Vagina (tissue), 2 donors: Measurements from ENCODE around the gene PDE3B. TPM values are rescaled to one million over a fixed set of nuclear protein-coding genes. Genes with fewer than 3 reads are reported as not detected.
"Not testable (repeated sequence)": the region's sequence is repeated elsewhere in the genome, so short reads cannot be mapped to it uniquely, and the experiment has no call there.

Experiments
- DNase-seq, 2 donors: peaks; one replicate each; pipeline ENCODE4 v3.0.0-alpha.2; 2017; ENCODE audit errors: extremely low spot score in 2 of 2
- H3K27ac ChIP-seq: fragments of 200-600 bp; sonication (generic); one replicate; pipeline ENCODE4 v1.5.1; 2019
- H3K27me3 ChIP-seq: fragments of 200-600 bp; sonication (generic); one replicate; pipeline ENCODE4 v1.5.1; 2019
- H3K36me3 ChIP-seq, 2 donors: fragments of 200-600 bp; sonication (generic); one replicate each; pipeline ENCODE4 v1.5.1; 2017 to 2019
- H3K4me1 ChIP-seq: fragments of 200-600 bp; sonication (generic); one replicate; pipeline ENCODE4 v1.5.1; 2019
- H3K4me3 ChIP-seq, 2 donors: fragments of 200-600 bp; sonication (generic); 1 replicate in 1 of 2; 2 replicates in 1 of 2; pipeline ENCODE4 v1.5.1; 2016 to 2019
- H3K9me3 ChIP-seq: fragments of 200-600 bp; sonication (generic); one replicate; pipeline ENCODE4 v1.5.1; 2019
- CTCF ChIP-seq, 3 experiments: fragments of 450-650 bp in 2 of 3; fragments of 200-600 bp in 1 of 3; sonication (generic) in 1 of 3; IDR thresholded peaks; one replicate each; pipeline ENCODE4 v1.5.1; 2017 to 2019; ENCODE audit warnings: antibody characterized with exemption in 3 of 3, mild to moderate bottlenecking in 2 of 3, moderate library complexity in 2 of 3
- POLR2A ChIP-seq, 2 donors: fragments of 450-650 bp; IDR thresholded peaks; one replicate each; pipeline ENCODE4 v1.6.1; 2017; ENCODE audit warnings: antibody characterized with exemption in 2 of 2, mild to moderate bottlenecking in 2 of 2, moderate library complexity in 2 of 2
- POLR2AphosphoS5 ChIP-seq, 2 donors: sonication (generic); formaldehyde crosslinking; IDR thresholded peaks; one replicate each; pipeline ENCODE4 v1.9.0; 2017; ENCODE audit warnings: antibody characterized with exemption in 2 of 2, mild to moderate bottlenecking in 2 of 2, low read depth in 1 of 2; ENCODE audit not compliant: insufficient read depth in 1 of 2
- intact Hi-C: fragments of 100-400 bp; cut with DNase I; formaldehyde crosslinking; loops from one replicate; pipeline ENCODE4 v1.15.1; 2023
- total RNA-seq: library from RNA; depleted of rRNA; stranded (reverse); fragments of >200 nt; gene quantifications from one replicate; pipeline ENCODE4 v1.2.3, GENCODE V29; 2016

The PDE3B gene
- total RNA-seq, 1 donor from 2014 or later, result 10.1 TPM

GRCh38 chr11:14703731-14704130 is 60.1 kb downstream of the PDE3B start:
- no peaks in the 10 kb centered on the region for H3K27me3 ChIP-seq
- H3K9me3 ChIP-seq, result peaks cover 6% of the 10 kb centered on the region
- no peak overlapping the region for H3K27ac ChIP-seq
- no peaks in the 10 kb centered on the region for H3K36me3 ChIP-seq
- no peak overlapping the region for H3K4me3 ChIP-seq
- intact Hi-C loops, result no loop called here
- no peak for TF ChIP-seq POLR2A (IDR thresholded peaks at IDR 0.05)
- no peak for TF ChIP-seq POLR2AphosphoS5 (IDR thresholded peaks at IDR 0.05; ENCODE audit: insufficient read depth in 1 of 2, low read depth in 1 of 2)
- TF ChIP-seq CTCF (IDR thresholded peaks at IDR 0.05), result no peak
- H3K4me1 ChIP-seq, result no peaks in the 10 kb centered on the region
- no peak for DNase-seq

GRCh38 chr11:14705067-14705466 is 61.5 kb downstream of the PDE3B start:
- no peak for TF ChIP-seq POLR2AphosphoS5 (IDR thresholded peaks at IDR 0.05; ENCODE audit: insufficient read depth in 1 of 2, low read depth in 1 of 2)
- TF ChIP-seq CTCF (IDR thresholded peaks at IDR 0.05), result no peak
- no peak for TF ChIP-seq POLR2A (IDR thresholded peaks at IDR 0.05)
- H3K36me3 ChIP-seq, result no peaks in the 10 kb centered on the region
- H3K4me3 ChIP-seq, result no peak overlapping the region
- H3K27me3 ChIP-seq, result no peaks in the 10 kb centered on the region
- intact Hi-C loops, result no loop called here
- peaks cover 6% of the 10 kb centered on the region for H3K9me3 ChIP-seq
- H3K27ac ChIP-seq, result no peak overlapping the region
- no peak for DNase-seq
- H3K4me1 ChIP-seq, result no peaks in the 10 kb centered on the region

GRCh38 chr11:14713496-14714244 is 70.1 kb downstream of the PDE3B start:
- no peaks in the 10 kb centered on the region for H3K4me1 ChIP-seq
- TF ChIP-seq POLR2A (IDR thresholded peaks at IDR 0.05) (no peak), POLR2AphosphoS5 (IDR thresholded peaks at IDR 0.05; ENCODE audit: insufficient read depth in 1 of 2, low read depth in 1 of 2) (no peak), CTCF (IDR thresholded peaks at IDR 0.05) (no peak)
- no peak overlapping the region for H3K4me3 ChIP-seq
- intact Hi-C loops, result no loop called here
- no peaks in the 10 kb centered on the region for H3K27me3 ChIP-seq
- no peaks in the 10 kb centered on the region for H3K36me3 ChIP-seq
- H3K9me3 ChIP-seq, result no peaks in the 10 kb centered on the region
- no peak overlapping the region for H3K27ac ChIP-seq
- no peak for DNase-seq

- DNase-seq, H3K27me3 ChIP-seq, H3K27ac ChIP-seq, H3K4me1 ChIP-seq, H3K36me3 ChIP-seq, H3K4me3 ChIP-seq, intact Hi-C loops, H3K9me3 ChIP-seq: not testable (repeated sequence)
Observed at GRCh38 chr11:14715669-14716068, 72.1 kb downstream of the PDE3B start.

GRCh38 chr11:14722496-14722895 is 78.9 kb downstream of the PDE3B start:
- no peaks in the 10 kb centered on the region for H3K9me3 ChIP-seq
- no peak for DNase-seq
- H3K27me3 ChIP-seq, result no peaks in the 10 kb centered on the region
- no peak for TF ChIP-seq POLR2AphosphoS5 (IDR thresholded peaks at IDR 0.05; ENCODE audit: insufficient read depth in 1 of 2, low read depth in 1 of 2)
- no peak for TF ChIP-seq CTCF (IDR thresholded peaks at IDR 0.05)
- TF ChIP-seq POLR2A (IDR thresholded peaks at IDR 0.05), result no peak
- H3K36me3 ChIP-seq, result no peaks in the 10 kb centered on the region
- H3K4me1 ChIP-seq, result no peaks in the 10 kb centered on the region
- no peak overlapping the region for H3K4me3 ChIP-seq
- intact Hi-C loops, result no loop called here
- no peak overlapping the region for H3K27ac ChIP-seq
